Islet of Langerhans (tissue), 1 donor: Measurements from ENCODE around the gene ZBED5.
"Not testable (repeated sequence)": the region's sequence is repeated elsewhere in the genome, so short reads cannot be mapped to it uniquely, and the experiment has no call there.

ENCODE experiments used
- FAIRE-seq: peaks from one replicate; lab custom pipeline; 2011; peaks lifted over from hg19 to GRCh38; lab: Jason Lieb, UNC

Gene ZBED5

GRCh38 chr11:10857709-10858438, at the start of gene ZBED5:
Gene ZBED5, minus strand, starts transcription at chr11:10858053. Its CDS starts 3,108 bp downstream, at chr11:10854945.
- no peak for FAIRE-seq

- no peak for FAIRE-seq
These were observed 48.7 kb upstream of the ZBED5 start for GRCh38 chr11:10906521-10906920.

- no peak for FAIRE-seq
These were observed 44.6 kb upstream of the ZBED5 start for GRCh38 chr11:10902301-10903063.

GRCh38 chr11:10900681-10901415, 43.0 kb upstream of the ZBED5 start:
- no peak for FAIRE-seq

- FAIRE-seq = no peak
These were observed 41.4 kb upstream of the ZBED5 start for GRCh38 chr11:10899121-10899830.

GRCh38 chr11:10898763-10899025, 40.8 kb upstream of the ZBED5 start:
- FAIRE-seq = no peak

- FAIRE-seq = no peak
These were observed 40.3 kb upstream of the ZBED5 start for GRCh38 chr11:10898003-10898762.

- no peak for FAIRE-seq
These were observed 39.3 kb upstream of the ZBED5 start for GRCh38 chr11:10897150-10897549.

- FAIRE-seq = no peak
These were observed 38.6 kb upstream of the ZBED5 start for GRCh38 chr11:10896493-10896892.

- FAIRE-seq = no peak
These were observed 37.4 kb upstream of the ZBED5 start for GRCh38 chr11:10895285-10895684.

- FAIRE-seq = no peak
These were observed 36.8 kb upstream of the ZBED5 start for GRCh38 chr11:10894666-10895065.

GRCh38 chr11:10893714-10894151, 35.9 kb upstream of the ZBED5 start:
- peak; percentile 99 for FAIRE-seq

- no peak for FAIRE-seq
These were observed 34.4 kb upstream of the ZBED5 start for GRCh38 chr11:10892250-10892649.

GRCh38 chr11:10891151-10891720, 33.4 kb upstream of the ZBED5 start:
- FAIRE-seq = no peak

GRCh38 chr11:10890083-10890482, 32.2 kb upstream of the ZBED5 start:
- FAIRE-seq = not testable (repeated sequence)

GRCh38 chr11:10887307-10887706, 29.5 kb upstream of the ZBED5 start:
- no peak for FAIRE-seq

GRCh38 chr11:10886652-10887250, 28.9 kb upstream of the ZBED5 start:
- FAIRE-seq = no peak

GRCh38 chr11:10885703-10886363, 28.0 kb upstream of the ZBED5 start:
- no peak for FAIRE-seq

GRCh38 chr11:10884292-10884691, 26.4 kb upstream of the ZBED5 start:
- FAIRE-seq = not testable (repeated sequence)

GRCh38 chr11:10881892-10882291, 24.0 kb upstream of the ZBED5 start:
- FAIRE-seq = no peak
